Hematopoietic multipotent progenitor cell treated with erythropoietin and hydrocortisone succinate and interleukin-3 and kit ligand, for 6 days (in vitro differentiated cells): ENCODE results near the gene WAPL.

ENCODE experiments used
- DNase-seq: peaks from one replicate; pipeline ENCODE4 v3.0.0-alpha.2; 2015

Gene WAPL

DNA sequence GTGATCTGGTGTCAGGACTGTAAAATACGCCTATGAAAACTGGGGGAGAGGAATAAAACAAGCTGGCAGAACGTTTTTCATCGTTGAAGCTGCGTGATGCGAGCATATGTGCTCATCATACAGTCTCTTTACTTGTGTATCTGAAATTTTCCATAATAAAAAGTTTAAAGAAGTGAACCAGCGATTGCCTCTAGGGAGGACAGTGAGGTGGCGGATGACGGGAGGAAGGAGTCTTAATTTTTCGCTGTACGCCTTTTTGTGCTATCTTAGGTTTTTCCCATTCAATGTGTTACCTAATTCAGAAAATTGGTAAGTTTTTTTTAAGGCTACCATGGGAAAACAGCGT is 891 bp upstream of the WAPL start:
- no peak for DNase-seq

GRCh38 chr10:86520871-86521677 is 518 bp downstream of the WAPL start:
- peak; percentile 72 for DNase-seq

- DNase-seq, result no peak
Measured at GRCh38 chr10:86518781-86519180, 2.8 kb downstream of the WAPL start.

DNA sequence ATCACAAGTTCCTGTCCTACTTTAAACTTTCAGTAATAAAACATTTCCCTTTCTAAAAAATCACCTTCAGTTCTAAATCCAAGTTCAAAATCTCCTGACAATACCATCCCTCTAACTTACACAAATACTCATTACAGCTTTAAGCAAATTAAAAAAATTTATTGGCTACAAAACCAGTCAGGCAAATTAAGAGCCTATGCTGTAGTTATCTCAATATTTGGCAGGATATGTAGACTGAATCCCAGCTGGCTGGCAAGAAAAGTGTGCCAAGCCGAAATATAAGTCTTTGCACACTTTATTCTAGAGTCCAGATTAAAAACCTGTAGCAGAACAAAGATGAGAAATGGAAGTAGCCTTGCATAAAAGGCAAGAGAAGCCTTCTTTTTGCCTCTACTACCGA is 9.5 kb downstream of the WAPL start:
- DNase-seq, result no peak

GRCh38 chr10:86511027-86511865 is 10.3 kb downstream of the WAPL start:
- no peak for DNase-seq

- DNase-seq, result no peak
Measured at GRCh38 chr10:86509145-86509544, 12.4 kb downstream of the WAPL start.

DNA sequence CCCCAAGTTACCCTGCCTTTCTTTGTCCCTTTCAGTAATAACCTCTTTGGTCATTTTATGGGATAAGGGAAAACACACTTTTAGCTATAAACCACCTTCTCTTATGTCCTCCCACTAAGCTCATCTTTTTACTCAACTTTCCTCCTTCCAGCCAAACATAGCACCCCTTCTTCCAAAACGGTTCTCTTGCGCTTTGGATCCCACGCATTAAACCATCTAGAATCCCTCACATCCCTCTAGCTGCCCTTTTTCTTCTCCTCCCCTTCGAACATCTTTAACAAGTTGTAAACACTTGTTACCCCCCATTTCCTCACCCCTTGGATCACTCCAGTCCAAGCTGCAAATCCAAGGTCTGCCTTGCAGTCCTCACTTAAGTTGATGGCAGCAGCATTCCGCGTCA is 13.4 kb downstream of the WAPL start:
- DNase-seq, result no peak

DNA sequence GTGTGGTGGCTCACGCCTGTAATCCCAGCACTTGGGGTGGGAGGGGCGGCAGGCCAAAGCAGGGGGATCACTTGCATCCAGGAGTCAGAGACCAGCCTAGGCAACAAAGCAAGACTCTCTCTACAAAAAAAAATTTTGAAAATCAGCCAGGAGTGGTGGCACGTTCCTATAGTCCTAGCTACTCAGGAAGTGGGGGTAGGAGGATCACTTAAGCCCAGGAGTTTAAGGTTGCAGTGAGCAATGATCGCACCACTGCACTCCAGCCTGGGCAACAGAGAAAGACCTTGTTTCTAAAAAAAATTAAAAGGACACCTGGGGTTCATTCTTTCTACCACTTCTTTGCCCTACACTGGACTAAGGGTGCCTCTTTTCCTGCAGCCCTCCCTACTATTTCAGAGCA is 15.1 kb downstream of the WAPL start:
- peak; percentile 42 for DNase-seq

- DNase-seq, result no peak
Measured at GRCh38 chr10:86506062-86506461, 15.5 kb downstream of the WAPL start.

DNA sequence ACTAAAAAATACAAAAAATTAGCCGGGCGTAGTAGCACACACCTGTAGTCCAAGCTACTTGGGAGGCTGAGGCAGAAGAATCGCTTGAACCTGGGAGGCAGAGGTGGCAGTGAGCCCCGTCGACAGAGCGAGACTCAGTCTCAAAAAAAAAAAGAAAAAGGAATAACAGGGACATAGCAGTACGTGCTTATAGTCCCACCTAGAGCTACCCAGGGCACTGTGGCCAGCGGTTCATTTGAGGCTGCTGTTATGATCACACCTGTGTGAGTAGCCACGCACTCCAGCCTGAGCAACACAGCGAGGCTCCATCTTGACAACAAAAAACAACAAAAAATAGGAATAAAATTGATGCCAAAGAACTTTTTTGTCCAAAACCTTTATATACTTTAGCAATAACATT is 17.1 kb downstream of the WAPL start:
- no peak for DNase-seq

DNA sequence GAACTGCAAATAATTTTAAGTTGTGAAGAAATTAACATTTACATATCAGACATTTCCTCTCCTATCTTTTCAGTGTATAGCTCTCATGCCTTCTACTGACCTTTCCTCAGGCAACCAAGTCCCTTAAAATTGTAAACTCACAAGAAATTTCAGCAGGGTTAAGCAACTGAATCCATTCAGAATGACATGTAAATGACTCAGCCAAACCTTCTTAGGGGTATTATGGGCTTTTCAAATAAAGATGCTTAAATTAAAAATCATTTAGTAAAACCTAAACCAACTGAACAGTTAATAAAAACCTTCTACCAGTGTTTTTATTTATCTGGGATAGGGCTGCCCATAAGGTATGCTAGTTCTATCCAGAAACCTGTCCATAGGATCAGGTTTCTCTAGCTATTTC is 20.7 kb downstream of the WAPL start:
- DNase-seq, result no peak

- no peak for DNase-seq
Measured at GRCh38 chr10:86498598-86498997, 23.0 kb downstream of the WAPL start.

- DNase-seq, result no peak
Measured at GRCh38 chr10:86497621-86498020, 24.0 kb downstream of the WAPL start.

DNA sequence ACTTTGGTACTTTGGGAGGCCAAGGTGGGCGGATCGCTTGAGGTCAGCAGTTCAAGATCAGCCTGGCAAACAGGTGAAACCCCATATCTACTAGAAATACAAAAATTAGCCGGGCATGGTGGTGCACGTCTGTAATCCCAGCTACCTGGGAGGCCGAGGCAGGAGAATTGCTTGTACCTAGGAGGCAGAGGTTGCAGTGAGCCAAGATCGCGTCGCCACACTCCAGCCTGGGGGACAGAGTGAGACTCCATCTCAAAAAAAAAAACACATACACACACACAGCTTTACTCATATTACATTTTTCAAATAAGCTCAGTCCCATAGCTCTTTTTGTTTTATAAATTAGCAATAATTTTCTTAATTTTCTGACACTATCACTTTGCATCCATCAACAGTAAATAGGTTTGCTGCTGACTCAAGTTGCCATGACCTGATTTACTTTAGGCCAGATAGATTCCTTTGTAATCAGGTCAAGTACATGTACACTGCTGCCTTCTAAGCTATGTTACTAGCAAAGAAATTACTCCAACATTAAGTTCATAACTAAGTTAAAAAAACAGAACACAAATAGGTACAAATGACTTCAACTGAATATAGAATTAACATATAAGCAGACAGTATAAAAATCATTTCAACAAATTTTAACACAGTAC is 31.5 kb downstream of the WAPL start:
- DNase-seq, result no peak

- no peak for DNase-seq
Measured at GRCh38 chr10:86489071-86489810, 32.4 kb downstream of the WAPL start.

DNA sequence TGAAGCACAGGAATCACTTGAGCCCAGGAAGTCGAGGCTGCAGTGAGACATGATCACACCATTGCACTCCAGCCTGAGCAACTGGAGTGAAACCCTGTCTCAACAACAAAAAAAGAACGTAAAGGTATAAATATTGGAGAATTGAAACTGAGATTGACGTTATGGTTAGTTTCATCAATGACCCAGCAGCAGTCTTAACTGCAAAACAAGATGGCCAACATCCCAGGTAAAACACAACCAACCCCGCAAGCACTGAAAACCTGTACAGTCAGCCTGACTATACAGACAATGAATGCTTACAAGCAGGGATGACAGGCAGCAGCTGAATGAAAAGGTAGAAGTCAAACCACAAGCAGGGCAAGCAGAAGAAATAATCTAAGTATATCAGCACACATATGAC is 34.7 kb downstream of the WAPL start:
- no peak for DNase-seq

DNA sequence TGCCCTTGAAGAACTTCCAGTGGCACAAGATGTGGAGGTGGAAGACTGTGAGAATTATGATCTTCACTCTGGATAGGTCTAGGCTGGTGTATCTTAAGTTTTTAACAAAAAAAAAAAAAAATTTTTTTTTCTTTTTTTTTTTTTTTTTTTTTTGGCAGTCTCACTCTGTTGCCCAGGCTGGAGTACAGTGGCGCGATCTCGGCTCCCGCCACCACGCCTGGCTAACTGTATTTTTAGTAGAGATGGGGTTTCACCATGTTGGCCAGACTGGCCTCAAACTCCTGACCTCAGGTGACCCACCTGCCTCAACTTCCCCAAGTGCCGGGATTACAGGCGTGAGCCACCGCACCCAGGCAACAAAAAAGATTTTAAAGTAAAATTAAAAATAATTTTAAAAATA is 37.9 kb downstream of the WAPL start:
- DNase-seq, result no peak

DNA sequence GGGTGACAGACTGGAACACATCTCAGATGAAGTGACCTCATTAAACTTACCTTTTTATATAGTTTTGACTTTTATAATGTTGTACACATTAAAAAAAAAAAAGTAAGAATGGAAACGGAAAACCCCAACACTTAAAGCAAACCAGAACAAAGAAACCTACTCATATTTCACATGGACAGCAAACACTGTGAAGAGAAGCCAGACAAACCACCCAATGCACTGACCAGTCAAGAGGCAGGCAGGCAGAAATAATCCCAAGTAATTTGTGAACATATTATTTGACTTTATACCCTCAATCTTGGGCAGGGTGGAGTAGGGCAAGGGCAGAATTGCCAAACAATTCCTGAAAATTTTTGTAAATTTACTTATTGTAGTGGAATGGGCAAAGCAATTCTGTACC is 39.8 kb downstream of the WAPL start:
- no peak for DNase-seq

DNA sequence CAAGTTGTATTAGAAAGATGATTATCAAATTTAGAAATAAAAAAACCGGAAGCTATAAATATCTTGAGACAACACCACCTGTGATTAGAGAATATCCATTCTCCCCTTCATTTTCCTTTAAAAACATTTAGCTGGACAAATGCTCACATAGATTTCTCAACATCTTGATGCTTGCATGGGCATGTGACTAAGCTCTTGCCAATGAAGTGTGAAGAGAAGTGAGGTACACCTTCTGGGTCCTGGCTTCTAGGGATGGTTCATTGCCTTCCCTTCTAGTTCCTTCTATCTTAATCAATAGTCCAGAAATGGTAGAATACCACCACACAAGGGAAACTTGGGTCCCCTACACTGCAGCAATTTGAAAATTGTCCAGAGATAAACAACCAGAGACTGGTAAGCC is 41.0 kb downstream of the WAPL start:
- no peak for DNase-seq

DNA sequence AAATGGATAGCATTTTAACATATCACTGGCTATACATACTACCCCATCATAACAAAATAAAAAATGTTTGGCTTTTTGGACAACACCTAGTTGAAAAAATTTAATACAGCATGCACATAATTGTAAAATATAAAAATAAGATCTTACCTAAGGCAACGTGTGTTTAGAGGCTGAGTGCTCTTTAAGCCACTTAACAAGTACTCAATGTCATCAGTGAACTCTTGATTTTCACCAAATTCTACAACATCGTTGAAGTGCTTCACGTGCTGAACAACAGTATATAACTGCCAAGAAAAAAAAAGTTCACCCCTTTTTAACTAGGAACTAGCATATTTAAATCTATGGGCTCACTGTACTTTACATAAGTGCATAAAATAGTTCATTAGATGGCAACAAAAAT is 49.5 kb downstream of the WAPL start:
- no peak for DNase-seq

- no peak for DNase-seq
Measured at GRCh38 chr10:86461963-86462804, 59.4 kb downstream of the WAPL start.

DNA sequence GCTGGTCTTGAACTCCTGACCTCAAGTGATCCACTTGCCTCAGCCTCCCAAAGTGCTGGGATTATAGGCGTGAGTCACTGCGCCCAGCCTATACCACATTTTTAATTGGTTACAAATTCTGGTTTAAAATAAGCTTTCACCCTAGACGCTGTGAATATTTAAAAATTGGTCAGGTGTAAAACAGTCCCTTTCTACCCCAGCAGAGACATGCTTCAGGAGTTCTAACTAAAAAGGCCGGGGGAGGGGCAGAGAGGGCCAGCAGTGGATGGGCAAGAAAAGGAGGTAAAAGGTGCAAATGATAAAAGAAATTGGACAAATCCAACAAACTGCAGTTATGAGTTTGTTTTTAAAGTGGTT is 70.0 kb downstream of the WAPL start:
- DNase-seq, result no peak
